ENCODE data around the gene SKP1. TPM values are rescaled to one million over a fixed set of nuclear protein-coding genes. Genes with fewer than 3 reads are reported as not detected.

Gene SKP1
- total and polyA plus RNA-seq, 10 of the 15 experiments (the other 5 are each of a cell fraction or from before 2014, with no cell fraction given) = 100 to 1,686 (median 519) TPM

DNA sequence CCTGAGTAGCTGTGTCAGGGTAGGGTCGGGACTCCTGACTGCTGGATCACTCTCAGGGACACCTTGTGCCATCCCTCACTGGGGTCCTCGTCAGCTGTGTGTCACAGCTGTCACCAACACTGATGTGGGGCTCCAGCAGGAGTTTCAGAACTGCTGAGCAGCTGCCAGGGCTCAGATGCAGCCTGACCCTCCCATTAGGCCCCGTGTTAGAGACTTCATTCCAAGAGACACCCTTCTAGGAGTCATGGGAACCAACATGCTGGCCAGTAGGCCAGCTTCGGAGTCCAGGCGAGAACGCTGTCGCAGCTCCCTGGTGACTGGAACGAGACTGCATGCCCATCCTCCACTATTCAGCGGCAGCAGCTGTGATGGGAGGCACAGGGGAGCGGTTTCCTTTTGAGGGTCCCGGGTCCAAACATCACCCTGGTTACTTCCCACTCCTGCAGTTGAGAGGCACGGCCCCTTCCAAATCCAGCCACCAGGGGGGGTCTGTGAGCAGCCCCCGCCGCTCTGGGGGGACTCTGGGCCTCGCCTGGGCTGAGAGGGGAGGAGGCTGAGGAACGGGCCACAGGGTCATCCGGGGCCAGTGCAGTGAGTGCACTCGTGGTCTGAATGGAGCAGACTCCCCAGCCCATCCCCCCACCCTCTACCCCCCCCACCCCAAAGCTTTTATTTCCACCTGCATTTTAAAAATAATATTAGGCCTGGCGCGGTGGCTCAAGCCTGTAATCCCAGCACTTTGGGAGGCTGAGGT lies 74.9 kb downstream of the SKP1 start (continued):
- TF ChIP-seq RB1 (IDR thresholded peaks at IDR 0.05; ENCODE audit: borderline replicate concordance) = no peak
- TF ChIP-seq PKNOX1 (IDR thresholded peaks at IDR 0.05) = peak; percentile 58; the same call in 1 of the 2 replicates
- no peak for TF ChIP-seq SREBF2 (IDR thresholded peaks at IDR 0.05; ENCODE audit: low read length)
- no peak for TF ChIP-seq DPF2 (IDR thresholded peaks at IDR 0.05)
- TF ChIP-seq ATF2 (IDR thresholded peaks at IDR 0.05; ENCODE audit: low read length) = no peak
- TF ChIP-seq E2F8 (IDR thresholded peaks at IDR 0.05; ENCODE audit: low read depth, partially characterized antibody) = no peak
- TF ChIP-seq ZNF622 (IDR thresholded peaks at IDR 0.05) = no peak
- TF ChIP-seq BCL3 (IDR thresholded peaks at IDR 0.05; ENCODE audit: borderline replicate concordance, insufficient read depth, low read depth, low read length, poor library complexity, severe bottlenecking) = no peak
- TF ChIP-seq NFYB (IDR thresholded peaks at IDR 0.05; ENCODE audit: insufficient read depth, low read depth, low read length) = no peak
- TF ChIP-seq KLF5 (IDR thresholded peaks at IDR 0.05; ENCODE audit: partially characterized antibody) = no peak
- no peak; the same call in 1 of the 2 replicates for TF ChIP-seq CHD2 (IDR thresholded peaks at IDR 0.05; ENCODE audit: borderline replicate concordance, low read depth, low read length)
- no peak for TF ChIP-seq CHD1 (IDR thresholded peaks at IDR 0.05; ENCODE audit: low read depth, low read length)
- no peak for TF ChIP-seq STAT1 (conservative IDR thresholded peaks at IDR 0.05)
- TF ChIP-seq, protein P1, sequence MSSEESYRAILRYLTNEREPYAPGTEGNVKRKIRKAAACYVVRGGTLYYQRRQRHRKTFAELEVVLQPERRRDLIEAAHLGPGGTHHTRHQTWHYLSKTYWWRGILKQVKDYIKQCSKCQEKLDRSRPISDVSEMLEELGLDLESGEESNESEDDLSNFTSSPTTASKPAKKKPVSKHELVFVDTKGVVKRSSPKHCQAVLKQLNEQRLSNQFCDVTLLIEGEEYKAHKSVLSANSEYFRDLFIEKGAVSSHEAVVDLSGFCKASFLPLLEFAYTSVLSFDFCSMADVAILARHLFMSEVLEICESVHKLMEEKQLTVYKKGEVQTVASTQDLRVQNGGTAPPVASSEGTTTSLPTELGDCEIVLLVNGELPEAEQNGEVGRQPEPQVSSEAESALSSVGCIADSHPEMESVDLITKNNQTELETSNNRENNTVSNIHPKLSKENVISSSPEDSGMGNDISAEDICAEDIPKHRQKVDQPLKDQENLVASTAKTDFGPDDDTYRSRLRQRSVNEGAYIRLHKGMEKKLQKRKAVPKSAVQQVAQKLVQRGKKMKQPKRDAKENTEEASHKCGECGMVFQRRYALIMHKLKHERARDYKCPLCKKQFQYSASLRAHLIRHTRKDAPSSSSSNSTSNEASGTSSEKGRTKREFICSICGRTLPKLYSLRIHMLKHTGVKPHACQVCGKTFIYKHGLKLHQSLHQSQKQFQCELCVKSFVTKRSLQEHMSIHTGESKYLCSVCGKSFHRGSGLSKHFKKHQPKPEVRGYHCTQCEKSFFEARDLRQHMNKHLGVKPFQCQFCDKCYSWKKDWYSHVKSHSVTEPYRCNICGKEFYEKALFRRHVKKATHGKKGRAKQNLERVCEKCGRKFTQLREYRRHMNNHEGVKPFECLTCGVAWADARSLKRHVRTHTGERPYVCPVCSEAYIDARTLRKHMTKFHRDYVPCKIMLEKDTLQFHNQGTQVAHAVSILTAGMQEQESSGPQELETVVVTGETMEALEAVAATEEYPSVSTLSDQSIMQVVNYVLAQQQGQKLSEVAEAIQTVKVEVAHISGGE (CRISPR knock-in tag; IDR thresholded peaks at IDR 0.05) = no peak
- TF ChIP-seq SUPT20H (IDR thresholded peaks at IDR 0.05; ENCODE audit: borderline replicate concordance, control insufficient read depth, low read depth, low read length) = no peak

Data from GM12878 (cell line).